Measurements from ENCODE around the gene RAD18. TPM values are rescaled to one million over a fixed set of nuclear protein-coding genes. Genes with fewer than 3 reads are reported as not detected.

Gene RAD18
- total RNA-seq, 2 donors from 2014 or later, result 3.0 to 7.2 TPM

- peaks cover 0 to 2% of the 10 kb centered on the region in 2 donors for H3K4me1 ChIP-seq (ENCODE audit: control insufficient read depth in 1 of 2, low read depth in 2 of 2)
- no peaks in the 10 kb centered on the region for H3K27me3 ChIP-seq (replicated peaks; ENCODE audit: insufficient read depth)
- no peaks in the 10 kb centered on the region for H3K9me3 ChIP-seq
- no peak overlapping the region for H3K27ac ChIP-seq
- no peak overlapping the region for H3K4me3 ChIP-seq
- TF ChIP-seq CTCF (IDR thresholded peaks at IDR 0.05), result no peak
- DNase-seq (ENCODE audit: low spot score), result no peak
- no peak for ATAC-seq (ENCODE audit: insufficient number of reproducible peaks, low FRiP score, low read depth)
- no peaks in the 10 kb centered on the region for H3K36me3 ChIP-seq
Measured at GRCh38 chr3:8882171-8882593, 81.1 kb downstream of the RAD18 start.

GRCh38 chr3:8879347-8879944 lies 83.8 kb downstream of the RAD18 start:
- no peak for TF ChIP-seq CTCF (IDR thresholded peaks at IDR 0.05)
- no peaks in the 10 kb centered on the region for H3K9me3 ChIP-seq
- H3K27me3 ChIP-seq (replicated peaks; ENCODE audit: insufficient read depth), result no peaks in the 10 kb centered on the region
- DNase-seq (ENCODE audit: low spot score) (no peak), ATAC-seq (ENCODE audit: insufficient number of reproducible peaks, low FRiP score, low read depth) (no peak)
- H3K4me1 ChIP-seq (ENCODE audit: control insufficient read depth in 1 of 2, low read depth in 2 of 2), result no peaks in the 10 kb centered on the region
- no peak overlapping the region for H3K4me3 ChIP-seq
- no peak overlapping the region for H3K27ac ChIP-seq
- H3K36me3 ChIP-seq, result no peaks in the 10 kb centered on the region

- no peak overlapping the region for H3K27ac ChIP-seq
- DNase-seq (ENCODE audit: low spot score) (no peak), ATAC-seq (ENCODE audit: insufficient number of reproducible peaks, low FRiP score, low read depth) (no peak)
- H3K27me3 ChIP-seq (replicated peaks; ENCODE audit: insufficient read depth), result no peaks in the 10 kb centered on the region
- H3K36me3 ChIP-seq, result no peaks in the 10 kb centered on the region
- H3K4me3 ChIP-seq, result no peak overlapping the region
- no peaks in the 10 kb centered on the region for H3K4me1 ChIP-seq (ENCODE audit: control insufficient read depth in 1 of 2, low read depth in 2 of 2)
- no peak for TF ChIP-seq CTCF (IDR thresholded peaks at IDR 0.05)
- H3K9me3 ChIP-seq, result no peaks in the 10 kb centered on the region
Measured at GRCh38 chr3:8875836-8876235, 87.4 kb downstream of the RAD18 start.

GRCh38 chr3:8873740-8874139 lies 89.5 kb downstream of the RAD18 start:
- no peaks in the 10 kb centered on the region for H3K36me3 ChIP-seq
- DNase-seq (ENCODE audit: low spot score), result no peak
- H3K27ac ChIP-seq, result no peak overlapping the region
- TF ChIP-seq CTCF (IDR thresholded peaks at IDR 0.05), result no peak
- no peaks in the 10 kb centered on the region for H3K4me1 ChIP-seq (ENCODE audit: control insufficient read depth in 1 of 2, low read depth in 2 of 2)
- no peak overlapping the region for H3K4me3 ChIP-seq
- H3K27me3 ChIP-seq (replicated peaks; ENCODE audit: insufficient read depth), result no peaks in the 10 kb centered on the region
- ATAC-seq (ENCODE audit: insufficient number of reproducible peaks, low FRiP score, low read depth), result no peak
- H3K9me3 ChIP-seq, result no peaks in the 10 kb centered on the region

- no peak overlapping the region for H3K4me3 ChIP-seq
- DNase-seq (ENCODE audit: low spot score) (no peak), ATAC-seq (ENCODE audit: insufficient number of reproducible peaks, low FRiP score, low read depth) (no peak)
- no peak for TF ChIP-seq CTCF (IDR thresholded peaks at IDR 0.05)
- no peaks in the 10 kb centered on the region for H3K4me1 ChIP-seq (ENCODE audit: control insufficient read depth in 1 of 2, low read depth in 2 of 2)
- no peaks in the 10 kb centered on the region for H3K36me3 ChIP-seq
- no peak overlapping the region for H3K27ac ChIP-seq
- H3K27me3 ChIP-seq (replicated peaks; ENCODE audit: insufficient read depth), result no peaks in the 10 kb centered on the region
- H3K9me3 ChIP-seq, result no peaks in the 10 kb centered on the region
Measured at GRCh38 chr3:8872261-8872660, 91.0 kb downstream of the RAD18 start.
